ENCODE measurements around the gene ZNF500. TPM values are rescaled to one million over a fixed set of nuclear protein-coding genes. Genes with fewer than 3 reads are reported as not detected.

ZNF500 gene
- total RNA-seq, 1 donor from 2014 or later, result 5.8 TPM

DNA sequence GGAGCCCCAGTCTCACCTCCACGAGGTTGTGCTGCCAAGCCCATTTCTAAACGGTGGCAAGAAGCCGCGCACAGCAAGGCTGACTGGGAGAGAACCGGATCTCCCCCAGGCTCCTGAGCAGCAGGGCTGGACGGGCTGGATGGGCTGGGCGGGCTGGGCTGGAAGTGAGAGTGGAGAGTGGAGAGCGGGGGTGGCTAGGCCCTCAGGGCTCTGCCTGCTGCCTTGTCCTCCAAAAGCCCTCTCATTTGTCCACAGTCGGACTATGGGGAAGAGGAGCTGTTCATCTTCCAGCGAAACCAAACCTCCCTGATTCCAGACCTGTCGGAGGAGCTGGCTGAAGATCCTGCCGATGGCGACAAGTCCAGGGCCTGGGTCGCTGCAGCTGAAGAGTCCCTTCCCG lies 29.4 kb downstream of the ZNF500 start:
- Histone ChIP-seq H3K36me3 (ENCODE audit: control insufficient read depth, insufficient read depth, low read length) (no peaks in the 10 kb centered on the region), H3K27me3 (ENCODE audit: control insufficient read depth, insufficient read depth, low read length) (no peaks in the 10 kb centered on the region), H3K4me3 (ENCODE audit: low read depth, low read length) (no peak overlapping the region)
- no peak for DNase-seq (ENCODE audit: low read depth)
- no peak for TF ChIP-seq CTCF (IDR thresholded peaks at IDR 0.05; ENCODE audit: insufficient read depth, low read length, poor library complexity, severe bottlenecking)

DNA sequence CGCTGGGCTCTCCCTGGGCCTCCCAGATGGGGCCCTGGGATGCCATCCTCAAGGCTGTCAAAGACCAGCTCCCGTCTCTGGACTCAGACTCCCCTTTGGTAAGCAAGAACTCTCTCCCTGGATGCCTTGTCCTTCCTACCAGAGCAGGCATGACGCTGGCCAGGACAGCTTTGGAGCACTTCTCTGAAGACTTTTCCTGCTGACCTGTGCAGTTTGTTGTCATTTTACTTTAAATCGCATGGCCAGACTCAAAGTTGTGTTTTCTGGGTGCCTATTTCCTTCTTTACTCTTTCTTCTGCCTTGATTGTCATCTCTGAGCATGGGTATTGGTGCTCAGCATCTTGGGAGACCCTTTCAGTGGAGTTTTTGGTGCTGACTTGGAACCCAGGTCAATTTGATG lies 30.4 kb downstream of the ZNF500 start:
- no peak for DNase-seq (ENCODE audit: low read depth)
- Histone ChIP-seq H3K4me3 (ENCODE audit: low read depth, low read length) (no peak overlapping the region), H3K36me3 (ENCODE audit: control insufficient read depth, insufficient read depth, low read length) (no peaks in the 10 kb centered on the region), H3K27me3 (ENCODE audit: control insufficient read depth, insufficient read depth, low read length) (no peaks in the 10 kb centered on the region)
- TF ChIP-seq CTCF (IDR thresholded peaks at IDR 0.05; ENCODE audit: insufficient read depth, low read length, poor library complexity, severe bottlenecking), result no peak

DNA sequence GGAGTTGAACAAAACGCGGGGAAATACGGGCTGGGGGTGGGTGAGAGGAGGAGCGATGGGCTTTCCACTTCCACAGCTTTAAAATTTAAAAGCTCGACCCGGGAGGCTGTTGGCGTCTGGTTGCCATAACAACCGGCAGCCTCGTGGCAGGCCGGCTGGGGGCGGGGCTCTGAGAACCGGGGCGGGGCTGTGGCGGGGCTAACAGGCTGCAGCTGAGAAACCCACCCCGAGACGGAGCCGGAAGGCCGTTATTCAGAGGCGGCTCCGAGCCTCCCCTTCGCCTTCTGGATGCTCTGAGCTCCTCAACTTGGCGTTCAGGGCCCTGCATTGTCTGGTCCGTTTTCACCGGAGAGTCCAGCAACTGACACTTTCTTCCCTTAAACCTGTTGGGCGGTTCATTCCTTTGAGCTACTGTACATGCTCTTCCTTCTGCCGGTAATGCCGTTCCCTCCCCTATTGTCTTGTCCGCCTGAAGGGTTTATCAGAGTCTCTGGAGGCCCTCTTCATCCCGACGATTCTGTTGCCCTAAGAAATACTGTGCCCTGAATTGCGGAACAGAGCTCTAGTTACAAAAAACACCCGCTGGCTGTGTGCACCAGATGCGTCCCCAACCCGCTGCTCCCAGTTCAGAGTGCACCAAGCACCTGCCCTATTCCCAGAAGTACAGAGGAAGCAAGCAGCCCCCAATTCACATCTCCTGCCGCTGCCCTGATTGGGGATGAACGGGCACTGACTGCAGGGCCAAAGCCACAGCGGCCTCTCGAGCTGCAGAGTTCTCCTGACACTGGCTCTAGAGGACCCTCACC lies 32.0 kb downstream of the ZNF500 start:
- Histone ChIP-seq H3K4me3 (ENCODE audit: low read depth, low read length) (peak overlapping the region; percentile 99), H3K36me3 (ENCODE audit: control insufficient read depth, insufficient read depth, low read length) (no peaks in the 10 kb centered on the region), H3K27me3 (ENCODE audit: control insufficient read depth, insufficient read depth, low read length) (no peaks in the 10 kb centered on the region)
- TF ChIP-seq CTCF (IDR thresholded peaks at IDR 0.05; ENCODE audit: insufficient read depth, low read length, poor library complexity, severe bottlenecking), result no peak
- no peak for DNase-seq (ENCODE audit: low read depth)

DNA sequence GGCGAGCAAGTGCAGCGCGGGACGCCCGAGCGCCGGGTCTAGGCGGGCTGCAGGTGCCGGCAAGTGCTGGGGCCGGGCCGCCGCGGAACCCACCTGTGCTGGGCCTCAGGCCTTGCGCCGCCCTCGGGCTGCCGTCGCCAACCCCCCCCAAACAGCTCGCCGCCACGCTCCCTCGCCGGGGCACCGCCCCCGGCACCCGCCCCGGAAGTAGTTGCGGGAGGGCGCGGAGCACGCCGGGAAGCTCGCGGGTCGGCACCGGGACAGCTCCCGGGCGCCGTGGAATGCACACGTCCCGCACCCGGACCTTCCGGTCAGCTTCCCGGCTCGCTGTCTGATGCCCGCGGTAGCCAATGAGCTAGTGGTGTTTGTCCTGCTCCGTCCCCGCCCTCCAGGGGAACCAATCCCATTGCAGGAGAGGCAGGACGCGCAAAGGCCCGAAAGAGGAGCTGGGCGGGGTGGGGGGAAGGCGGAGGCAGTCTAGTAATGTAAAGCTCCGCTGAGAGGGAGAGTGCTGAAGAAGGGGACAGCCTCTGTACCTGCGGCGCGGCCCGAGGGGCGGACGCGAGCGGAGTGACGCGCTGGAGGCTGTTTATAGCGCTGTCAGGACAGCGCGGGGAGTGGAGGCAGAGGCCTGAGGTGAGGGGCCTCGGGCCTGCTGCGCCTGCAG lies 32.8 kb downstream of the ZNF500 start, which contains the start of the genes ANKS3 and DNAAF8:
ANKS3 (minus strand) TSS at position 209 of the 667 bp plus-strand sequence. CDS start 4,122 bp downstream, outside the sequence.
DNAAF8 (plus strand) TSS at position 475 of the 667 bp plus-strand sequence. CDS start 1,978 bp downstream, outside the sequence.
- Histone ChIP-seq H3K36me3 (ENCODE audit: control insufficient read depth, insufficient read depth, low read length) (no peaks in the 10 kb centered on the region), H3K4me3 (ENCODE audit: low read depth, low read length) (peak within 1 kb of the TSS; percentile 99), H3K27me3 (ENCODE audit: control insufficient read depth, insufficient read depth, low read length) (no peaks in the 10 kb centered on the region)
- no peak for TF ChIP-seq CTCF (IDR thresholded peaks at IDR 0.05; ENCODE audit: insufficient read depth, low read length, poor library complexity, severe bottlenecking)
- peak; percentile 88 for DNase-seq (ENCODE audit: low read depth)

- DNase-seq (ENCODE audit: low read depth), result no peak
- no peaks in the 10 kb centered on the region for H3K36me3 ChIP-seq (ENCODE audit: control insufficient read depth, insufficient read depth, low read length)
- no peaks in the 10 kb centered on the region for H3K27me3 ChIP-seq (ENCODE audit: control insufficient read depth, insufficient read depth, low read length)
- peak overlapping the region; percentile 99 for H3K4me3 ChIP-seq (ENCODE audit: low read depth, low read length)
- TF ChIP-seq CTCF (IDR thresholded peaks at IDR 0.05; ENCODE audit: insufficient read depth, low read length, poor library complexity, severe bottlenecking), result no peak
These were observed 33.3 kb downstream of the ZNF500 start for GRCh38 chr16:4733747-4734062.

All from kidney epithelial cell (primary cell).